ENCODE data around the gene SLC10A3. TPM values are rescaled to one million over a fixed set of nuclear protein-coding genes. Genes with fewer than 3 reads are reported as not detected.

SLC10A3 gene
- polyA plus RNA-seq, result 100 to 1,000 TPM in 1 of 3 donors, 10 to 100 TPM in 2; 53.1 to 110 (median 91.1) TPM

DNA sequence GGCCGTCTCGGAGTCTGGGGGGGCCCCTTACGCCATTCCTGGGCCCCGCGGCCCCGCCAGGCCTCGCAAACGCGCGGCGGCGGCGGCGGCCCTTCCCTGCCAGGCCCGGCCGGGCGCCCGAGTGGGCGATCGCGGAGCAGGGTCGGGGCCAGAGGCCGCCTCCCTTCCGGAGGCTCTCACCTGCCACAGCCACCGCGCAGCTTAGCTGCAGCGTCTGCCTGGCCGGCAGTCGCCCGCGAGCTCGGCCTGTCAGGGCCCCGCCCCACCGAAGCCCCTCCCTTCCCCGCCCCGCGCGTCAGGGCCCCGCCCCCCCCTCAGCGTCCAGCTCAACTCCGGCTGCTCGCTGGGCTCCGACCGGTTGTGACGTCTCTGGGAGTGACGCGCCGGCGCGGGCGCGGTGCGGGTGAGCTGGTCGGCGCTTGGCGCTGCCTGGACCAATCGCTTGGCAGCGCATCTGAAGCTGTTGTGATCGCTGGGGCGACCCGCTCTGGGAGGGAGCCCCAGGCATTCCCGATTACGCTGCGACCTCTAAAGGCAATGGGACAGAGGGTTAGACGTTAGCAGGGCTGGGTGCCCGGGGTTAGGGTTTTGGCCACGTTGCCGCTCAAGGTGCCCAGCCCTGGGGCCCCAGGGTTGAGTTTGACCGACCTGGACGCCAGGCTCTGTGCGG is at the start of gene SLC10A3:
Gene SLC10A3 (minus strand): TSS at position 216 of the 670 bp plus-strand sequence. CDS start 1,689 bp downstream, outside the sequence.
- peak; percentile 88 to 92 (median 90) for DNase-seq
- Mint-ChIP-seq H3K27me3 (ENCODE audit: low read depth in 3 of 3) (peaks cover 1 to 11% (median 6%) of the 10 kb centered on the region in 3 donors), H3K27ac (peak within 1 kb of the TSS; percentile 90 to 97 (median 95)), H3K4me3 (peak within 1 kb of the TSS; percentile 86 to 88 (median 87)), H3K4me1 (peaks cover 22 to 26% of the 10 kb centered on the region in 2 donors), H3K36me3 (no peaks in the 10 kb centered on the region), H3K9me3 (no peaks in the 10 kb centered on the region)

DNA sequence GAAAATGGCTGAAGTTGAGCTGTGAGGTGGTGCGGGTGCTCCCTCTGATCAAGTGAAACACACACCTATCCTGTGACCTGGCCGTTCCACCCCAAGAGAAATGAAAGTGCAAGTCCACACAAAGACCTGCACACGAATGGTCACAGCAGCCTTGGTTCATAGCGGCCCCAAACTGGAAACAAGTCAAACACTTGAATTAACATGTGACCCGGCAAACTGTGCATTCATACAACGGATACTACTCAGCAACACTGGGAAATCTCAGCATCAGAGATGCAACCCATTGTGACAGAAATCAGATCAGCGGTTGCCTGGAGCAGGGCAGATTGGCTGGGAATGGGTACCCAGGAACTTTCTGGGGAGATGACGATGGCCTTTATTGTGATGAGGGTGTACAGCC is 48.6 kb upstream of the SLC10A3 start:
- peaks cover 4 to 19% (median 5%) of the 10 kb centered on the region in 3 donors for H3K27me3 Mint-ChIP-seq (ENCODE audit: low read depth in 3 of 3)
- peak overlapping the region; percentile 2 to 69 (median 34) for H3K4me3 Mint-ChIP-seq
- peaks cover 4 to 9% (median 7%) of the 10 kb centered on the region in 3 donors for H3K36me3 Mint-ChIP-seq
- DNase-seq, result no peak
- peaks cover 0 to 1% (median 0%) of the 10 kb centered on the region in 6 donors for H3K9me3 Mint-ChIP-seq
- H3K27ac Mint-ChIP-seq, result peak overlapping the region; percentile 73 to 92 (median 88)
- peaks cover 55 to 63% of the 10 kb centered on the region in 2 donors for H3K4me1 Mint-ChIP-seq

DNA sequence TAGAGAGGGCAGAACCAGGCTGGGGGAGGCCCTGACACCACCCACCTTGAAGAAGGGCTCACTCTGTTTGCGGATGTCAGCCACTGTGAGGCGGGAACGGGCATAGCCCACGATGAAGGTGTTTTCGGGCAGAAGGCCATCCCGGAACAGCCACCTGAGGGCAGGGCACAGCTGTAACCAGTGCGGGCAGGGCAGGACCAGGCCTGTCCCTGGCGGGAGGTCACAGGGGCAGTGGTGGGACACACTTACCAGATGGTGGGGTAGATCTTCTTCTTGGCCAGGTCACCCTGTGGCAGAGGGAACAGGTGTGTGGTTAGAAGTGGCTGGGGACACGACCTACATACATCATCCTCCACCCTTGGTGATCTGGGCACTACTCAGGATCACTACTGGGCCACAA is 45.5 kb upstream of the SLC10A3 start:
- H3K27me3 Mint-ChIP-seq (ENCODE audit: low read depth in 3 of 3), result peaks cover 2 to 14% (median 4%) of the 10 kb centered on the region in 3 donors
- peaks cover 30 to 38% of the 10 kb centered on the region in 2 donors for H3K4me1 Mint-ChIP-seq
- peak overlapping the region in 2 of 6 donors; percentile 50 to 56 for H3K27ac Mint-ChIP-seq
- peaks cover 0 to 1% (median 0%) of the 10 kb centered on the region in 6 donors for H3K9me3 Mint-ChIP-seq
- peaks cover 4 to 9% (median 4%) of the 10 kb centered on the region in 3 donors for H3K36me3 Mint-ChIP-seq
- H3K4me3 Mint-ChIP-seq, result no peak overlapping the region
- DNase-seq, result no peak

- peak overlapping the region; percentile 48 to 89 (median 70) for H3K27ac Mint-ChIP-seq
Measured at GRCh38 chrX:154534526-154535322, 44.3 kb upstream of the SLC10A3 start.

DNA sequence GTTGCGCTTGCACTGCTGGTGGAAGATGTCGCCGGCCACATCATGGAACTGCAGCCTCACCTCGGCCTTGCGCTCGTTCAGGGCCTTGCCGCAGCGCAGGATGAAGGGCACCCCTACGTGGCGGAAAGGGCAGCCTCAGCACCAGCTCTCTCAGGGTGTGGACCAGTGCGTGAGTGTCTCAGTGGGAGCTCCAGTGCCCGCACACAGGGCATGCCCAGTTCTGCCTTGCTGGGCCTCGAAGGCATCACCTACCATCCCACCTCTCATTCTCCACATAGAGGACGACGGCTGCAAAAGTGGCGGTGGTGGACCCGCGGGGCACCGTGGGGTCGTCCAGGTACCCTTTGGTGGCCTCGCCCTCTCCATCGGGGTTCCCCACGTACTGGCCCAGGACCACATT is 42.3 kb upstream of the SLC10A3 start:
- Mint-ChIP-seq H3K4me1 (peaks cover 11 to 17% of the 10 kb centered on the region in 2 donors), H3K9me3 (no peaks in the 10 kb centered on the region), H3K27ac (no peak overlapping the region), H3K4me3 (no peak overlapping the region), H3K27me3 (ENCODE audit: low read depth in 3 of 3) (peaks cover 0 to 11% (median 4%) of the 10 kb centered on the region in 3 donors), H3K36me3 (peaks cover 0 to 4% (median 3%) of the 10 kb centered on the region in 3 donors)
- DNase-seq, result no peak

More at GRCh38 chrX:154534526-154535322, 44.3 kb upstream of the SLC10A3 start:
- Mint-ChIP-seq H3K4me3 (peak overlapping the region in 1 of 5 donors; percentile 33), H3K27me3 (ENCODE audit: low read depth in 3 of 3) (peaks cover 2 to 14% (median 4%) of the 10 kb centered on the region in 3 donors), H3K9me3 (no peaks in the 10 kb centered on the region), H3K36me3 (peaks cover 4 to 9% (median 4%) of the 10 kb centered on the region in 3 donors), H3K4me1 (peaks cover 27 to 32% of the 10 kb centered on the region in 2 donors)
- peak; percentile 89 to 91 (median 89) for DNase-seq

DNA sequence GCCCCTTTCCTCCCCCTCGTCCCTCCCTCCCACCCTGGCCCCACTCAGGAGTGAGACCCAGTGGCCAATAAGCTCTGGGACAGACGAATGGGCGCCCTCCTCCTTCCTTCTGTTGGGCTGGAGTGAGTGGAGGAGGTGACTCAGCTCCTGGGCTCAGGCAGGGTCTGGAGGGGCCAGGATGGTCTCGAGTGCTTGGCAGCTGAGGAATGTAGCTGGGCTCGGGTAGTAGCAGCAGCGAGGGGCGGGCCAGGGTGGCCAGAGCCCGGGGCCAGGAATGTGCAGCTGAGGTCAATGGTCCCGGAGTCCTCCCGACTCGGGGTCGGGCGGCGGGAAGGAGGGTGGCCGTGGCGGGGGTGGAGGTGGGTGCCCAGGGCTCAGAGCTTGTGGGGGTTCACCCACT is 41.2 kb upstream of the SLC10A3 start:
- Mint-ChIP-seq H3K27ac (no peak overlapping the region), H3K4me1 (peaks cover 19 to 24% of the 10 kb centered on the region in 2 donors), H3K36me3 (peaks cover 0 to 4% (median 3%) of the 10 kb centered on the region in 3 donors), H3K9me3 (no peaks in the 10 kb centered on the region), H3K4me3 (no peak overlapping the region), H3K27me3 (ENCODE audit: low read depth in 3 of 3) (peaks cover 0 to 4% (median 4%) of the 10 kb centered on the region in 3 donors)
- no peak for DNase-seq

GRCh38 chrX:154530286-154530685 is 39.9 kb upstream of the SLC10A3 start:
- Mint-ChIP-seq H3K36me3 (peaks cover 0 to 4% (median 3%) of the 10 kb centered on the region in 3 donors), H3K9me3 (no peaks in the 10 kb centered on the region), H3K4me3 (no peak overlapping the region), H3K27me3 (ENCODE audit: low read depth in 3 of 3) (peaks cover 0 to 6% (median 3%) of the 10 kb centered on the region in 3 donors), H3K27ac (peak overlapping the region in 1 of 6 donors; percentile 16), H3K4me1 (peaks cover 30 to 31% of the 10 kb centered on the region in 2 donors)
- DNase-seq, result no peak

- H3K4me1 Mint-ChIP-seq, result peaks cover 22 to 25% of the 10 kb centered on the region in 2 donors
Measured at GRCh38 chrX:154529206-154529612, 38.8 kb upstream of the SLC10A3 start.

DNA sequence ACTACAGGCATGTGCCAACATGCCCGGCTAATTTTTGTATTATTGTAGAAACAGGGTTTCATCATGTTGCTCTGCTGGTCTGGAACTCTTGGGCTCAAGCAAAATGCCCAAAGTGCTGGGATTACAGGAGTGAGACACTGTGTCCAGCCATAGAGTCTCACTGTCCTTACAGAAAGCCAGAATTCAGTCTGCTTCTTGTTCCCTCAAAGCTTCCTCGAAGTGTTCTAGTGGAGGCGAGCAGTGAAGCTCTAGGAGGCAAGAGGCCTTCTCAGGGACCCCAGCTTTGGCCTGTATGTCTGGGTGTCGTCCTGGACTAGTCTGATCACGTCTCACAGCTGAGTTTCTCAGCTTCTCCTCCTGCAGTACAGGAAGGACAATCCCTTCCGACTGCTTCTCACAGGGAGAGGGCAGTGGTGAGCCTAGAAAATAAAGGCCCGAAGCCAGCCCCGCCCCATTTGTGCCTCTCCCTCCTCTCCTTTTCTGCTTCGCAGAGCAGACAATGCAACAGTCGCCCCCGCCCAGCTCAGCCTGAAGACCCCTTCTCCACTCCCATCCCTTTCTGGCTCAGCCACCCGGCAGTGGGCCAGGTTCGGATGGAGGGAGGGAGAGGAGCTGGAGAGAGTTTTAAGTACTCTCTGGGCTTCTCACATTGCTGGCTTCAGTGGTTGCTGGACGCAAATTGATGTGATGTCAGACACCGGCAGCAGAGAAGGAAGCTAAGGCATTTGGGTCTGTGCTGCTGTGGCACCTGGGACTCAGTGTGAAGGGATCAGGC is 36.7 kb upstream of the SLC10A3 start:
- peaks cover 21 to 22% of the 10 kb centered on the region in 2 donors for H3K4me1 Mint-ChIP-seq
- peaks cover 0 to 2% (median 0%) of the 10 kb centered on the region in 3 donors for H3K27me3 Mint-ChIP-seq (ENCODE audit: low read depth in 3 of 3)
- peak overlapping the region; percentile 24 to 63 (median 36) for H3K4me3 Mint-ChIP-seq
- H3K27ac Mint-ChIP-seq, result peak overlapping the region; percentile 23 to 79 (median 62)
- H3K9me3 Mint-ChIP-seq, result no peaks in the 10 kb centered on the region
- no peaks in the 10 kb centered on the region for H3K36me3 Mint-ChIP-seq
- peak; percentile 38 to 51 (median 45) for DNase-seq

More at GRCh38 chrX:154529206-154529612, 38.8 kb upstream of the SLC10A3 start:
- no peak for DNase-seq
- no peak overlapping the region for H3K4me3 Mint-ChIP-seq
- H3K36me3 Mint-ChIP-seq, result peaks cover 0 to 4% (median 0%) of the 10 kb centered on the region in 3 donors
- H3K9me3 Mint-ChIP-seq, result no peaks in the 10 kb centered on the region
- peak overlapping the region in 2 of 6 donors; percentile 14 to 17 for H3K27ac Mint-ChIP-seq
- H3K27me3 Mint-ChIP-seq (ENCODE audit: low read depth in 3 of 3), result peaks cover 0 to 2% (median 0%) of the 10 kb centered on the region in 3 donors

GRCh38 chrX:154525606-154526490 is 35.4 kb upstream of the SLC10A3 start:
- Mint-ChIP-seq H3K4me1 (peaks cover 21 to 22% of the 10 kb centered on the region in 2 donors), H3K27ac (peak overlapping the region in 2 of 6 donors; percentile 26 to 39), H3K36me3 (no peaks in the 10 kb centered on the region), H3K9me3 (no peaks in the 10 kb centered on the region), H3K4me3 (no peak overlapping the region), H3K27me3 (ENCODE audit: low read depth in 3 of 3) (peaks cover 0 to 2% (median 0%) of the 10 kb centered on the region in 3 donors)
- DNase-seq, result no peak

GRCh38 chrX:154519389-154519788 is 29.0 kb upstream of the SLC10A3 start:
- Mint-ChIP-seq H3K4me3 (no peak overlapping the region), H3K36me3 (no peaks in the 10 kb centered on the region), H3K27ac (no peak overlapping the region), H3K4me1 (peaks cover 16 to 17% of the 10 kb centered on the region in 2 donors), H3K9me3 (no peaks in the 10 kb centered on the region), H3K27me3 (ENCODE audit: low read depth in 3 of 3) (peaks cover 0 to 7% (median 2%) of the 10 kb centered on the region in 3 donors)
- no peak for DNase-seq

DNA sequence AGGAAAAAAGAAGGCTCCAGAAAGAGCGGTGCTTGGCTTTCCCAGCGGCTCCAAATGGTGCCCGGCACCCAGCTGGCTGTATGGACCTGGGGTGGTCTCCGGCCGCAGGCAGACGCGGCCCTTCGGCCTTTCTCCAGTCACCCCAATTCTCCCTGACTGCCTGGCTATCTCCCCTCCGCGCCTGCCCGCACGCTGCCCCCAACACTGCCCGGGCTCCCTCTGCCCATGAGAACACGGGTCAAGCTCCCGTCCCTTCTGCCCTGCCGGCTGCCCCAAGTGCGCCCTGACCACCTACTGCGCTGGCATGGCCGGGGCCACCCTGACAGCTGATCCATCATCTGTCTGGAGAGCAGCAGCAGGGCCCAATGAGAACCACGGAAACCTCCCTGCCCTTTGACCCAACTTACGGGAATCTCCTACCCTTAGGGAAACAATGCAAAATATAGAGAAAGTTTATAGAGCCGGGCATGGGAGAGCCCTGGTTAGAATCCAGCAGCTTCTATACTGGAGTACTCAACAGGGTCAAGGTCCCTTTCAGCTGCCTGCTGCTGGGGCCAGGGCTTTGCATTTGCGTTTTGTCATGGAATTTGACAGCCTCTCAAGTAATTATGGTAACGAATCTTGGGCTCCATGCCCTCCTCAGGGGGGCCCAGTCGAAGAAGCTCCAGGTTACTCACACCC is 26.8 kb upstream of the SLC10A3 start:
- H3K4me3 Mint-ChIP-seq, result peak overlapping the region in 2 of 5 donors; percentile 10 to 90
- DNase-seq, result no peak
- H3K27ac Mint-ChIP-seq, result peak overlapping the region in 5 of 6 donors; percentile 82 to 95 (median 94)
- H3K4me1 Mint-ChIP-seq, result peaks cover 16 to 23% of the 10 kb centered on the region in 2 donors
- H3K27me3 Mint-ChIP-seq (ENCODE audit: low read depth in 3 of 3), result peaks cover 0 to 7% (median 4%) of the 10 kb centered on the region in 3 donors
- peaks cover 0 to 2% (median 0%) of the 10 kb centered on the region in 6 donors for H3K9me3 Mint-ChIP-seq
- no peaks in the 10 kb centered on the region for H3K36me3 Mint-ChIP-seq

Data from immature natural killer cell (primary cell).